ENCODE data around the gene KIAA1958. TPM values are rescaled to one million over a fixed set of nuclear protein-coding genes. Genes with fewer than 3 reads are reported as not detected.

Gene KIAA1958
- total and polyA plus RNA-seq, 2 donors from 2014 or later = 2.6 to 15.3 TPM

DNA sequence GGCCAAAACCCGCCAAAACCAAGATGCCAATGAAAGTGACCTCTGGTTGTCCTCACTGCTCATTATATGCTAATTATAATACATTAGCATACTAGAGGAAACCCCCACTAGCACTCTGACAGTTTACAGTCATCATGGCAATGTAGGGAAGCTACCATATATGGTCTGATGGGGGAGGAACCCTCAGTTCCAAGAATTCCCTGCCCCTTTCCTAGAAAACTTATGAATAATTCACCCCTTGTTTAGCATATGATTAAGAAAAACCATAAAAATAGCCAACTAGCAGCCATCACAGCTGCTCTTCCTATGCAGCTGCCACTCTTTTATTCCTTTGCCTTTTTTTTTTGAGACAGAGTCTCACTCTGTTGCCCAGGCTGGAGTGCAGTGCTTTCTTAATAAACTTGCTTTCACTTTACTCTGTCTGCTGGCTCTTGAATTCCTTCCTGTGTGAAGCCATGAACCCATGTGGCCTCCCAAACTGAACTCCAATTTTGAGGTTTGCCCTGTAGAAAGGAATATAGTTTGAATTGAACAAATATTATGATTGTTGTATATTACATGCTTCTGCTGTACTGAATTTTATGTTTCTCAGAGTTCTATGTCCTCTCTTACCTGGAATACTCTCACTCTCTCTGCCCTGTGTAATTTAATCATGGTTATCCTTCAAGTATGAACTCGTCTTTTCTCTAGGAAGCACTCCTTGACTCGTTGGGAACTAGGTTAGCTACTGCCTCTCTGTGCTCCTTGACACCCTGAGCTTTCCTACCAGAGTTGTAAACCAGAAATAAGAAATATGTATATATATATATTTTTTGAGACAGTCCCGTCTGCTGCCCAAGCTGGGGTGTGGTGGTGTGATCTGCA is 59.8 kb downstream of the KIAA1958 start:
- H3K4me1 ChIP-seq (ENCODE audit: control insufficient read depth in 2 of 3, insufficient read depth in 2 of 3, low read depth in 1 of 3, low read length in 3 of 3) = peaks cover 0 to 28% (median 10%) of the 10 kb centered on the region in 3 donors
- no peak overlapping the region for H3K9ac ChIP-seq (ENCODE audit: low read length in 3 of 3)
- DNase-seq = peak in 1 of 5 donors; percentile 21
- H3K27me3 ChIP-seq (ENCODE audit: control insufficient read depth, insufficient read depth, low read length) = no peaks in the 10 kb centered on the region
- intact Hi-C loops (cut with DNase I) = no loop called here
- H3K36me3 ChIP-seq (ENCODE audit: control insufficient read depth in 2 of 3, insufficient read depth in 3 of 3, low read length in 3 of 3) = no peaks in the 10 kb centered on the region
- TF ChIP-seq, protein P1, sequence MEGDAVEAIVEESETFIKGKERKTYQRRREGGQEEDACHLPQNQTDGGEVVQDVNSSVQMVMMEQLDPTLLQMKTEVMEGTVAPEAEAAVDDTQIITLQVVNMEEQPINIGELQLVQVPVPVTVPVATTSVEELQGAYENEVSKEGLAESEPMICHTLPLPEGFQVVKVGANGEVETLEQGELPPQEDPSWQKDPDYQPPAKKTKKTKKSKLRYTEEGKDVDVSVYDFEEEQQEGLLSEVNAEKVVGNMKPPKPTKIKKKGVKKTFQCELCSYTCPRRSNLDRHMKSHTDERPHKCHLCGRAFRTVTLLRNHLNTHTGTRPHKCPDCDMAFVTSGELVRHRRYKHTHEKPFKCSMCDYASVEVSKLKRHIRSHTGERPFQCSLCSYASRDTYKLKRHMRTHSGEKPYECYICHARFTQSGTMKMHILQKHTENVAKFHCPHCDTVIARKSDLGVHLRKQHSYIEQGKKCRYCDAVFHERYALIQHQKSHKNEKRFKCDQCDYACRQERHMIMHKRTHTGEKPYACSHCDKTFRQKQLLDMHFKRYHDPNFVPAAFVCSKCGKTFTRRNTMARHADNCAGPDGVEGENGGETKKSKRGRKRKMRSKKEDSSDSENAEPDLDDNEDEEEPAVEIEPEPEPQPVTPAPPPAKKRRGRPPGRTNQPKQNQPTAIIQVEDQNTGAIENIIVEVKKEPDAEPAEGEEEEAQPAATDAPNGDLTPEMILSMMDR (IDR thresholded peaks at IDR 0.05; ENCODE audit: borderline replicate concordance, extremely low read depth, insufficient read depth) = no peak
- H3K27ac ChIP-seq (ENCODE audit: low read depth in 2 of 2, low read length in 2 of 2) = peak overlapping the region in 1 of 2 donors; percentile 30
- no peak overlapping the region for H3K4me3 ChIP-seq (ENCODE audit: low read length in 3 of 3)
- H3K9me3 ChIP-seq (ENCODE audit: control insufficient read depth in 2 of 3, insufficient read depth in 1 of 3, low read length in 3 of 3) = no peaks in the 10 kb centered on the region
- no peak for FAIRE-seq

DNA sequence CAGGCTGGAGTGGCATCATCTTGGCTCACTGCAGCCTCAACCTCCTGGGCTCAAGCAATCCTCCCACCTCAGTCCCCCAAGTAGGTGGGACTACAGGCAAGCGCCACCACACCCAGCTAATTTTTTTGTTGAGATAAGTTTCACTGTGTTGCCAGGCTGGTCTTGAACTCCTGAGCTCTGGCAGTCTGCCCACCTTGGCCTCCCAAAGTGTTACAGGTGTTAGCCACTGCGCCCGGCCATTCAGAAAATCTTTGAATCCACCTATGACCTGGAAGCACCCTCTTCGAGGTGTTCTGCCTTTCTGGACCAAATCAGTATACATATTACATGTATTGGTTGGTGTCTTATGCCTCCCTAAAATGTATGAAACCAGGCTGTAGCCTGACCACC is 61.4 kb downstream of the KIAA1958 start:
- Histone ChIP-seq H3K27me3 (ENCODE audit: control insufficient read depth, insufficient read depth, low read length) (no peaks in the 10 kb centered on the region), H3K9me3 (ENCODE audit: control insufficient read depth in 2 of 3, insufficient read depth in 1 of 3, low read length in 3 of 3) (no peaks in the 10 kb centered on the region), H3K9ac (ENCODE audit: low read length in 3 of 3) (no peak overlapping the region), H3K4me3 (ENCODE audit: low read length in 3 of 3) (no peak overlapping the region), H3K27ac (ENCODE audit: low read depth in 2 of 2, low read length in 2 of 2) (no peak overlapping the region), H3K4me1 (ENCODE audit: control insufficient read depth in 2 of 3, insufficient read depth in 2 of 3, low read depth in 1 of 3, low read length in 3 of 3) (peaks cover 0 to 37% (median 16%) of the 10 kb centered on the region in 3 donors), H3K36me3 (ENCODE audit: control insufficient read depth in 2 of 3, insufficient read depth in 3 of 3, low read length in 3 of 3) (no peaks in the 10 kb centered on the region)
- FAIRE-seq (no peak), DNase-seq (no peak)
- TF ChIP-seq, protein P1 (IDR thresholded peaks at IDR 0.05; ENCODE audit: borderline replicate concordance, extremely low read depth, insufficient read depth) = no peak
- intact Hi-C loops (cut with DNase I) = no loop called here

DNA sequence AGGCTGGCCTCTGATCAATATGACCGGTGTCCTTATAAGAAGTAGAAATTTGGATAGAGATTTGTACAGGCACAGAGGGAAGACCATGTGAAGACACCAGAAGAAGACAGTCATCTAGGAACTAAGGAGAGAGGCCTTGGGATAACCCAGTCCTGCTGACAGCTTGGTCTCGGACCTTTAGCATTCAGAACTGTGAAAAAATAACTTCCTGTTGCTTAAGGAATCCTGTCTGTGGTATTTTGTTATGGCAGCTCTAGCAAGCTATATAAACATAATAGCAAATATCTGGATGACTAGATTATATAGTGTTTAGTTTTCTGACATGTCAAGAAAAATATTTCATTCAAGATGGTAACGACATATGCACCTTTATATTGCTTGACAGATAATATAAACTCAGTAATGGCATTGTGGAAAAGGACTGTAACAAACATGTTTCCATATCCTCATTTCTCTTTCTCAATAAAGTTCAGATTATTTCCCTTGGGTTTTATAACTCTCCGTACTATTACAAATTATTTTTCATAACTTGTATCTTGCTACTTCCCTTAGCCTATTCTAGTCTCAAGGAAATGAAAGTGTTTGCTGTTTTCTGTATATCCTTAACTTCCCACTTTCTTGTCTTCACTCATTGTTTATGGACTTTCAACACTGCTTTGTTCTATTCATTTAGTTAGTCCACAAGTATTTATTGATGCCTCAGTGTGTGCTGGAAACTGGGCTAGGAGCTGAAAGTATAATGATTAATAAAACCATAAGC is 62.4 kb downstream of the KIAA1958 start:
- Histone ChIP-seq H3K27ac (ENCODE audit: low read depth in 2 of 2, low read length in 2 of 2) (no peak overlapping the region), H3K36me3 (ENCODE audit: control insufficient read depth in 2 of 3, insufficient read depth in 3 of 3, low read length in 3 of 3) (no peaks in the 10 kb centered on the region), H3K4me3 (ENCODE audit: low read length in 3 of 3) (no peak overlapping the region), H3K9me3 (ENCODE audit: control insufficient read depth in 2 of 3, insufficient read depth in 1 of 3, low read length in 3 of 3) (no peaks in the 10 kb centered on the region), H3K9ac (ENCODE audit: low read length in 3 of 3) (no peak overlapping the region), H3K27me3 (ENCODE audit: control insufficient read depth, insufficient read depth, low read length) (no peaks in the 10 kb centered on the region), H3K4me1 (ENCODE audit: control insufficient read depth in 2 of 3, insufficient read depth in 2 of 3, low read depth in 1 of 3, low read length in 3 of 3) (peaks cover 0 to 37% (median 16%) of the 10 kb centered on the region in 3 donors)
- no peak for DNase-seq
- intact Hi-C loops (cut with DNase I) = no loop called here
- FAIRE-seq = no peak
- TF ChIP-seq, protein P1 (IDR thresholded peaks at IDR 0.05; ENCODE audit: borderline replicate concordance, extremely low read depth, insufficient read depth) = no peak
